Nucleus accumbens (tissue), 56 donors: ENCODE measurements around the gene KNDC1.
"Not testable (repeated sequence)": the region's sequence is repeated elsewhere in the genome, so short reads cannot be mapped to it uniquely, and the experiment has no call there.

Experiments
- DNase-seq, 56 donors: peaks; one replicate each; lab custom pipeline; 2025; lab: John Stamatoyannopoulos, UW

KNDC1 gene

DNA sequence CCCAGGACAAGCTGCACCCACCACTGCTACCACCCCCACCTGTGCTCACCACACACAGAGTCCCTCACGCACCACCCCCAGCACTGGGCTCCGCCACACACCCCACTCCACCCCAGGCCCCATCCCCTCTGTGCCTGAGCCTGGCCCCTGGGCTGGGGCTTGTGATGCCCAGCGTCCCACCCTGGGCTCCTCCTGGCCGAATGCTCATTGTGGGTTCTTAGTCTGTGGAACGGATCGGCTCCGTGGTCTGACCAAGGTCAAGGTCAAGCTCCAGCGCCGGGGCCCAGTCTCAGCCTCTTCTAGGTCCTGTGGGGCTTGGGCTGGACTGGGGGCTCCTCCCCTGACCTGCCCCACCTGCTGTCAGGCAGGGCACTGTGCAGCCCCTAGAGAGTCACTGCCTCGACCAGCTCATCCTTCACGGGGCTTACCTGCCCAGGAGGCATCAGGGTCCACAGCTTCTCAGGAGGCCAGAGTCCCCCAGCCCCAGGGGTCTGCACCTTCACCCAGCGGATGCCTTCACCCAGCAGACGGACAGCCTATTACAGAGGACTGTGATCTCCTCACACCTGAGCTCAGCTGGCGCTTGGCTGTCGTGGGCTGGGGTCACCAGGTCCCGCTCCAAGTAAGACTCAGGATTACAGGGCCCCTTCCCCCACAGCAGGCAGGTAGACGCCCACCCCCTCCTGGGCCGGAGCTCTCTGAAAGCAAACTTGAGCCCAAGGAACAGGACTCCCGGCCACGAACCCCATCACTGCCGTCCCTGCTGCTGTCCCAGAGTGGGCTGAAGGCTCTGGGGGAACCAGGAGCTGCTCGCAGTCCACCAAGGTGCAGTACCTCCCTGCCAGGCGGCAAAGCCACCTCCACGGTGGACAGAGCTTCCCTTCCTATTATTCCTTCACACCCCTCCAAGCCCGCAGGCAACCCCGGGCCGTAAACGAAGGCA is 54.7 kb downstream of the KNDC1 start:
- DNase-seq, result no peak

DNA sequence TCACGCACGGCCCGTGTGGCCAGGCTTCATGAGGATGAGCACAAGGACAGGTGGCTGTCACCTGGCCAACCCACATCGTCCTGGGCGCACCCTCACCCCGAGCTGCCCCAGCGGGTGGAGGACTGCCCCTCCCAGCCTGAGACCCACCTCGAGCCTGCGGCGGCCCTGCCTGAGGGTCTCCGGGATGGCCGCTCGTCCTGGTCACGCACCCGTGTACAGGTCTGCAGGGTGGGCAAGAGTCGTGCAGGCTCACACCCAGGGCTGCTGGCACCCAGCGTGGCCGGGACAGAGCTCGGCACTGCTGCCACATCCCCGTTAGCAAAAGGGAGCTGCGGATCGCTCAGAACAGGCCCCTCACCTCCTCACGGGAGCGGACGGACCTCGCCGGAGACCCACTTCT is 55.6 kb downstream of the KNDC1 start:
- no peak for DNase-seq

DNA sequence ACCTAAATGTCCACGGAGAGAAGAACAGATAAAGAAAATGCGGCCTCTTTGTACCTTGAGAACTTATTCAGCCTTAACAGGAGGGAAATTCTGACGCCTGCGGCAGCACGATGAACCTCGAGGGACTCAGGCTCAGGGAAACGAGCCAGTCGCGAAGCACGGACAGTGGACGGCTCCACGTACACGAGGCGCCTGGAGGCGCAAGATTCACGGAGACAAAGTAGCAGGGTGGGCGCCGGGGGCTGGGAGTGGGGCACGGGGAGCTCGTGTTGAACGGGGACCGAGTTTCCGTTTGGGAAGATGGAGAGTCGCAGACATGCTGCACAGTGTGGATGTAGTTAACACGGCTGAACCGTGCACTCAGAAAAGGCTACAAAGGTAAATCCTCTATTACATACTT is 56.8 kb downstream of the KNDC1 start:
- DNase-seq, result no peak

DNA sequence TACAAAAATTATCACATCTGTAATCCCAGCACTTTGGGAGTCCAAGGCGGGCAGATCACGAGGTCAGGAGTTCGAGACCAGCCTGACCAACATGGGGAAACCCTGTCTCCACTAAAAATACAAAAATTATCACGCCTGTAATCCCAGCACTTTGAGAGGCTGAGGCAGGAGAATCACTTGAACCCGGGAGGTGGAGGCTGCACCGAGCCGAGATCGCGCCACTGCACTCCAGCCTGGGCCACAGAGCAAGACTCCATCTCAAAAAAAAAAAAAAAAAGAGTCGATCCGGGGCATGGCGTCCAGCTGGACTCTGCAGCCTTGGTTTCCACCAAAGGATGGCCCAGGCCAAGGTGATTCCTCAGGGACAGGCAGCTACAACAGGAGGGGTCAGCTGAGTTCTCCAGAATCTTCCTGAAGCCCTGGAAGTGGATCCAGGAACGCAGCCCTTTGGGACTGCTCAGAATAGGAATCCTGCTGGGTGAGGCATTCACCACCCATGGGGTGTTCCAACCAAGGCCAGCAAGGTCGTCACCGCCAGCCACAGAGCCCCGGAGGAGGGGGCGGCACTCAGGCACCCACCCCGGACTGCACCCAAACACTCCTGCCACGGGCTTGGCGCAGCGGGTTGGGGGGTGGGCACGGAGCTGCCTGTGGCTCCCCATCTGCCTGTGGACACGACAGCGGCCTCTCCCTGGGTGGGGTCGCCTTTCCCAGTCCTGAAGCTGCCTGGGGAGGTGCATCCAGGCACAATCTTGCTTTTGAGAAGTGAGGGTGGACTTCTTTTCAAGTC is 58.0 kb downstream of the KNDC1 start:
- no peak for DNase-seq

DNA sequence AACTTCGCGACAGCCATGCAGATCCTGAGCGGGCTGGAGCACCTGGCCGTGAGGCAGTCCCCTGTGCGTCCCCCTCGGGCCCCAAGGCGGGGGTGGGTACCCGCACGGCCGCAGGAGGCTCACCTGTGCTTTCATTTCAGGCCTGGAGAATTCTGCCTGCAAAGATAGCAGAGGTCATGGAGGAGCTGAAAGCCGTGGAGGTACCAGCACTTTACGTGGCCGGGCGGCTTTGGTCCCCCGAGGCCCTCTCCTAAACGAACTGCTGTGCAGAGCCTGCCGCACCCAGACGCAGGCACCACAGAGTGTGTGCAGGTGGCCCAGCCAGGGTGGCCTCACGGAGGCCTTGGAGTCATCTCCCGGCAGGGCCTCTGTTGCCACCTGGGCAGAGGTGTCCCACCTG is 58.9 kb downstream of the KNDC1 start:
- DNase-seq, result no peak

DNA sequence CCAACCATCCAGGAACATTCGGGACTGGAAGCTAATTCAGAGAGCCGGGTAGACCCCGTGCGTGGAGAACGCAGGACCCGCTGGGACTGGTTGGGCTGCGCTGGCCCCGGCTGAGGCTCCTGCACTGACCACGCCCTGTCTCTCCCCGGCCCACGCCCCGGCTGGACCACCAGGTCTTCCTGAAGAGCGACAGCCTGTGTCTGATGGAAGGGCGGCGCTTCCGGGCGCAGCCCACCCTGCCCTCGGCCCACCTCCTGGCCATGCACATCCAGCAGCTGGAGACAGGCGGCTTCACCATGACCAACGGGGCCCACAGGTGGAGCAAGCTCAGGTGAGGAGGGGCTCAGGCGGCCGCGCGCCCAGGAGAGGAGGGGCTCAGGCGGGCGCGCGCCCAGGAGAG is 59.8 kb downstream of the KNDC1 start:
- DNase-seq, result no peak

DNA sequence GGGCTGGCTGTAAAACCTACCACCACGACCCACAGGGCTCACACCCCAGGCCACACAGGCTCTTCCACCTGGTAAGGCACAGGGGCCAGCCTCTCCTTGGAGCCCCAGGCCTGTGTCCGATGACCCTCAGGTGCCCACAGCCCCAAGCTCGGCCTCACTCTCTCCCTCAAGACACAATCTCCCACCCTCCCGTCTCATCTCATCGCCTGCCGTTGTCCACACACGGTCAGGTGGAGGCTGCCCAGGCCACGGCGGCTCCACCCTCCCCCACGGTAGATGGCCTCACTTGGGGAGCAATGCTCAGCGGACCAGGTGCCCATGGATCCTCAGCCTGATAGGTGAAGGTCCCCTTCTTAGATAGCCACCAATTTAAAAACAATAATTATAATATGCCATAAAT is 61.3 kb downstream of the KNDC1 start:
- DNase-seq, result no peak

DNA sequence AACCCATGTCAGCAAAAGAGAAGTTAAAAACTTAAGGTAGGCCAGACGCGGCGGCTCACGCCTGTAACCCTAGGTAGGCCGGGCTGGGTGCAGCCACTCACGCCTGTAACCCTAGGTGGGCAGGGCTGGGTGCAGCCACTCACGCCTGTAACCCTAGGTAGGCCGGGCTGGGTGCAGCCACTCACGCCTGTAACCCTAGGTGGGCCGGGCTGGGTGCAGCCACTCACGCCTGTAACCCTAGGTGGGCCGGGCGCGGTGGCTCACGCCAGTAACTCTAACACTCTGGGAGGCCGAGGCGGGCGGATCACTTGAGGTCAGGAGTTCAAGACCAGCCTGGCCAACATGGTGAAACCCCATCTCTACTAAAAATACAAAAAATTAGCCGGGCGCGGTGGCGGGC is 61.7 kb downstream of the KNDC1 start:
- DNase-seq, result not testable (repeated sequence)

DNA sequence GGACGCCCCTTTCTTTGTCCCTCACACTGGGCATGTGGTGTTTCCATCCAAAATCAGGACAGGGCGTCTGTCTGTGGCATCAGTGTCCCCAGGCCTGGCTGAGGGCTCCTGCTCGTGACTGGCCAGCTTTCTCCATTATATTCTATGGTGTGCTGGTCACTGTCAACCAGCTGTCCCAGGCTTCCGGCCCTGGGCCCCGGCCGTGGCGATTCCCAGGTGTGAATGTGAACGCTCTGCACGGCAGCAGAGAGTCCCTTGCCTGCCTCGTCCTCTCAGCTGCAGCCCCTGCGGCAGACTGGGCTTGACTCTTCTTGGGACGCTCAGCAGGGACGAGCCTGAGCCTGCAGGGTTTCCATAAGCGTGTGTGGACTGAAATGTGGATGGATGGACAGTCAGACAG is 64.1 kb downstream of the KNDC1 start:
- no peak for DNase-seq

DNA sequence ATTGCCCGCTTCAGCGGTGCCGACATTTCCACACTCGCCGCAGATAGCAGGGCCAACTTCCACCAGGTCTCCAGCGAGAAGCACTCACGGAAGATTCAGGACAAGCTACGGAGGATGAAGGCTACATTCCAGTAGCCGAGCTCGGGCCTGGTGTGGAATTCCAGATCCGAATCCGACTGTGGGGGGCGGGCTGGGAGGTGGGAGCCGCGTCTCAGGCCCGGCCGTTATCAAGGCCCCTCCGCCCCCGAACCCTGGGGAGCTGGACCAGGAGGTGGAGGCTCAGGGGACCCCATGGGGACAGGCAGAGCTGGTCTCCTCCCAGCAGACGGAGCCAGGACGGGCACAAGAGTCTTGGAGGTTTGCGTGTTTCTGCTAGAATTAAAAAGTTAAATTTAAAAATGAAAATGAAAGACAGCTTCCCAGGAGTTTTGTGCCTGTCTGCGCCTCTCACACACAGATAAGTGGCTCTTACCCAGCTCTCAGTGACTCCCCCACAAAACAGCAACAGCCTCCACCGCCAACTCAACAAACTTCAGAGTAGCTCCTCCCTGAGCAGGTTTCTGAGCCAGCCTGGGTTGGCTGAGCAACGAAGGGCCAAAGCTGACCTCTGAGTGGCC is 64.8 kb downstream of the KNDC1 start:
- peak in 24 of 56 donors; percentile 6 to 67 (median 22) for DNase-seq

DNA sequence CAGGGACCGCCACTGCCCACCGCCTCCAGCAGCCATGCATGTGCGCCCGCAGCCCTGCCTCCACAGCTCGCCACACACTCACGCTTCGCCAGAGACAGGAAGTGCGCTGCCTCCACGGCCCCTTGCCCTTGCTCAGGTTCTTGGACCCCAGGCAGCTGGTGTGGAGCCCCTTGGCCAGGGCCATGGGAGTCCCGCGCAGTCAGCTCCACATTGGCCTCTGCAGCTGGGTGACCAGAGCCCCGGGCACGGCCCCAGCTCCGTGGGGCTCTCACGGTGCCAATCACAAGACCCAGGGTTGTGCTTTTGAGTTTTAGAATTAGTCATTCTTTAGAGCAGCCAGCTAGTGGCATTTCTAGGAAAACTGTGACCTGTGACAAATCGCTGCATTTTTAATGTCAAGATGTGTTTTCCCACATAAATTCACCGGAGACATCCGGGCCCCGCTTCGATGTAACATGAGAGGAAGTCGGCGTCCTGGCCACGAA is 65.7 kb downstream of the KNDC1 start:
- peak in 1 of 56 donors; percentile 46 for DNase-seq

DNA sequence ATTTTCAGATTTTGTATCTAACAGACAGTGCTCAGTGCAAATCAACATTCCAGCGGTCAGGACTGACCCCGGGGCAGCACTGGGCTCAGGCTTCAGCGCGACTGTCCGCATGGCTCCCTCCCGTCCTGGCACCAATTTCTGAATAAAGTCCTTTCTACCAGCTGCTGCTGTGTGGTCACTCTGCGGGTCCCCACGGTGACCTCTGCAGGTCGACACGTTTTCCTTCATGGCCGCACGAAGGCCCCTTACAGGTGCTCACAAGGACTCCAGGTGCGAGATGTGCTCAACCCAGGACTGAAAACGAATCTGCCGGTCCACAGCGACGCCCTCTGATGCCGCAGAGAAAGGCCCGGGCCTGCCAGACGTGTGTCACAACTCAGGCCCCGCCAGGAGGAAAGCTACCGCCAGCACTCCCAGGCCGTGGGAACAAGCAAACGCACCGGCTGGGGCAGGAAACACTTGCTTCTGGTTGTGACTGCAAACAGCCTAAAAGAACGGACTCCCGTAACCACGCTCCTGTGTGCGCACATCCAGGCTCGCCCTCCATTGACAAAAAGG is 66.3 kb downstream of the KNDC1 start:
- DNase-seq, result peak in 3 of 56 donors; percentile 12 to 22 (median 16)

DNA sequence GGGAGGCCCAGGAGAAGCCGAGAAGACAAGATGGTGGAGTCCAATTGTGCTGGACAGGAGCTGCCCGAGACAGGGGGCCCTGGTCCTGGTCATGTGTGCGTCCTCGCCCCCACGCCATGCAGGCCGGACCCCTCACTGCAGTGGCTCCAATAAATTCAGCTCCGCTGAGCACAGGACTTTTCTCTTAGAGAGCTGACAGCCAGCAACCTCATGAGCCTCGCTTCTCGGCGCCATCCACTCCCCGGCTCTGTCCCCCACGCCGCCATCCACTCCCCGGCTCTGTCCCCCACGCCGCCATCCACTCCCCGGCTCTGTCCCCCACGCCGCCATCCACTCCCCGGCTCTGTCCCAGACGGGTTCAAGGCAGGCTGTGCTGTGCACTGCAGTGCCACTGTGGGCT is 67.2 kb downstream of the KNDC1 start:
- no peak for DNase-seq

DNA sequence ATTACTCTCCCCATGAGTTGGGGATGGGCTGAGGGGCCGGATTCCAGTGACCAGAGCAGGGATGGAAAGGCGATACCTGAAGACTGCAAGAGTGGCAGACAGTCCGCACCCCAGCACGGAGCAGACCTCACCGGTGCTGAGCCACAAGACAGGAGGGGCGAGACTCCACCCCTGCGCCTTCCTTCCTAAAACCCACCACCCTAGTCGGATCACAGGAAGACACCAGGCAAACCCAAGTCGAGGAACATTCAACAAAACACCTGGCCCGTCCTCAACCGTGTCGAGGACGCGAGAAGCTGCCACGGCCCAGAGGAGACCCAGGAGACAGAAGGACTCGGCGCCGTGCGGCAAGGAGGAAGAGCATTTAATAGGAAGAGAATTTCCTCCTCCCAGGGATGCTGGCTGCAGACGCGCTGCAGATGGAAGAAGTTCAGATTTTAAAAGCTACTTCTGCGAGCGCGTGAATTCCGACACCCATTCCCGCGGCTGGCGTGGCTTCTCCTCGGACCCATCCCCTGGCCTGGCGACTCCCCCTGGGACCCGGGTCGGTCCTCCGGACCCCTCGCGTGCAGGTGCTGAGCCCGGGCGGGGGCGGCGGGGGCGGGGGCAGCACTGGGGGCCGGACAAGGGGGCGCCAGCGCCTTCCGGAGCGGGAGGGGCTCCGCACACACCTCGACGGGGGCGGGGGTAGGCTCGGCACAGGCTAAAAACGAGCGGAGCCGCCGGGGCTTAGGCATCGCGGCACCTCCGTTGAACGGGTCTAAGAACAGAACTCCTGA is 69.4 kb downstream of the KNDC1 start:
- no peak for DNase-seq

DNA sequence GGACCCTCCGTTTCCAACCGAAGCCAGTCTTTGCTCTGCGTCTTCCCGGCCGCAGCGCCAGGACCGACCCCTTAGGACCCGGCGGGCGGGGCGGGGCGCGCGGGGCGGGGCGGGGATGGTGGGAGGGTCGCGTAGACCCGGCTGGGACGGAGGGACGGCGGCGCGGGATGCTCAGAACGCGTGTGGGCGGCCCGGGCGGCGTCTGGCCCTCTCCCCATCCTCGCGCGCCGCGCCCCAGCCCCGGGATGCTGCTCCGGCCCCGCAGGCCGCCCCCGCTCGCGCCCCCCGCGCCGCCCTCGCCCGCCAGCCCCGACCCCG is 70.0 kb downstream of the KNDC1 start, which contains the start of gene UTF1:
TSS of gene UTF1 (plus strand) at position 174 of the 318 bp plus-strand sequence. CDS start at position 246, 72 bp downstream.
- peak in 1 of 56 donors; percentile 33 for DNase-seq

DNA sequence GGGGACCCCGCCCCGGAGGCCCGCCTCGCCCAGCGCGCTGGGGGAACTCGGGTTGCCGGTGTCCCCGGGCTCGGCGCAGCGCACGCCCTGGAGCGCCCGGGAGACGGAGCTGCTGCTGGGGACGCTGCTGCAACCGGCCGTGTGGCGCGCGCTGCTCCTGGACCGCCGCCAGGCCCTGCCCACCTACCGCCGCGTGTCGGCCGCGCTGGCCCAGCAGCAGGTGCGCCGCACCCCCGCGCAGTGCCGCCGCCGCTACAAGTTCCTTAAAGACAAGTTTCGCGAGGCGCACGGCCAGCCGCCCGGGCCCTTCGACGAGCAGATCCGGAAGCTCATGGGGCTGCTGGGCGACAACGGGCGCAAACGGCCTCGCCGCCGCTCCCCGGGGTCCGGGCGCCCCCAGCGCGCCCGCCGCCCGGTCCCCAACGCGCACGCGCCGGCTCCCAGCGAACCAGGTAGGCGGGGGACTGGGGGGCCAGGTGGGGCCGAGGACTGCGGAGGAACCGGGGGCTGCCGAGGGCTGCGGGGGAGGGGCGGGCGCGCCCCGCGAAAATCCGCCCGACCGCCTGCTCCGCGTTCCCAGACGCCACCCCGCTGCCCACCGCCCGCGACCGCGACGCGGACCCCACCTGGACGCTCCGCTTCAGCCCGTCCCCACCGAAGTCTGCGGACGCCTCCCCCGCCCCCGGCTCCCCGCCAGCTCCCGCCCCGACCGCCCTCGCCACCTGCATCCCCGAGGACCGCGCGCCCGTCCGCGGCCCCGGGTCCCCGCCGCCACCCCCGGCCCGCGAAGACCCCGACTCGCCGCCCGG is 70.6 kb downstream of the KNDC1 start:
- no peak for DNase-seq

DNA sequence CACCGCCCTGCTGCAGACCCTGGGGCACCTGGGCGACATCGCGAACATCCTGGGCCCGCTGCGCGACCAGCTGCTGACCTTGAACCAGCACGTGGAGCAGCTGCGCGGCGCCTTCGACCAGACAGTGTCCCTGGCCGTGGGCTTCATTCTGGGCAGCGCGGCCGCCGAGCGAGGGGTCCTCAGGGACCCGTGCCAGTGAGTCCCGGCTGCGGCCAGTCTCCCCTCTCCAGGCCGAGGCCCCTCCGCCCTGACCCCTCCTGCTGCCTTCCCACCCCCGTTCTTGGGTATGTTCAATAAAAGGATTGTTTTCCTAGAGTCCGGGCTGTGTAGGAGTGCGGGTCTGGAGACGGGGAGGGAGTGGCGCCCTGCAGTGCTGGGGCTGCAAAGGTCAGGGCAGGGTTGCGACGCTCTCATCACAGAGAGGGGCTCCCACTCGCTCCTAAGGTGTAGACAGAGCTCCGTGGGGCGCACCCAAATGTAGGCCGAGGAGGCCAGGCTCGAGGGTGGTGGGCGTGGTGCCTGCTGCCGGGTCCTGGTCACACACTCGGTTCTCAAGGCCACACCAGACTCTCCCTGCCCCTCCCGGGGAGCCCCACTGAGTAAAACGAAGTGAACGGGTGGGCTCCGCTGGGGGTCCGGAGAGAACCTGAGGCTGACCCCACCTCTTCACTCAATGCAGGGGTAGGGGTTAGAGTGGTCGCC is 71.4 kb downstream of the KNDC1 start:
- no peak for DNase-seq

DNA sequence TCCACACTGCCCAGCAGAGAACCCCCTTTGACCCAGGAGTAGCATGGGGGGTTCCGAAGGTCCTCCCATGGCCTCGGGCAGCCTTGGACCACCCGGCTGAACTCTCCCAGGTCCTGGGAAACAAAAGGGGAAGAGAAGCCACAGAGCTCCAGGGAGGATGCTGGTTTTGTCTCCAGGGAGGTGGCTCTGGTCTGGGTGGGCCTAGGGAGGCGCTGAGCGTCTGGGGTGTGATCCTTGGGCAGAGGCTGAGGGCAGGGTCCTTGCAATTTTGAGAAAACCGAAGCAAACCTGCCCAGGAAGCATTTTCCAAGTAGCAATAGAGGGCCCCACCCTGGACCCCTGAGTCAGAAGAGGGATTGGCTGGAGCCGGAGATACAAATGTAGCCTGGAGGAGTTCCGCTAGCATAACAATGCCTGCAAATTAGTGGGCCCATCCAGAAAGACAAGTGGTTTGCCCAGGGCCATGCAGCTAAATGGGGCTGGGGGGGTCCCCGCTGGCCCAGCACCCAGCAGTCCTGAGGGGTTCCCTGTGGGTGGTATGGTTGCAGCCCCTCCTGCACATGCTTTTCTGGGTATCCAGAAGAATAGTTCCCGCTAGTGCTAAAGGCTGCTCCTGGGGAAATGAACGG is 72.0 kb downstream of the KNDC1 start:
- DNase-seq, result no peak
